PFSK-1 (cell line): Measurements from ENCODE around the gene KRT27.

Source experiments
- SIN3A ChIP-seq: IDR thresholded peaks from 2 replicates; pipeline ENCODE4 v1.6.1; 2012; ENCODE audit warnings: mild to moderate bottlenecking, low read length, moderate library complexity, borderline replicate concordance; ENCODE audit not compliant: insufficient read depth
- TF ChIP-seq, protein P1 (sequence below), 2 experiments: IDR thresholded peaks; 2 replicates each; pipeline versions ENCODE4 v1.6.1 to v1.8.0; 2011 to 2012; ENCODE audit warnings: low read depth in 2 of 2, low read length in 2 of 2, control low read depth in 1 of 2, inconsistent platforms in 1 of 2, mild to moderate bottlenecking in 1 of 2, moderate library complexity in 1 of 2; ENCODE audit not compliant: insufficient read depth in 1 of 2

GRCh38 chr17:40799859-40800258 is 17.5 kb upstream of the KRT27 start, which contains the start of gene KRT28:
- no peak for TF ChIP-seq SIN3A
- TF ChIP-seq, protein P1, sequence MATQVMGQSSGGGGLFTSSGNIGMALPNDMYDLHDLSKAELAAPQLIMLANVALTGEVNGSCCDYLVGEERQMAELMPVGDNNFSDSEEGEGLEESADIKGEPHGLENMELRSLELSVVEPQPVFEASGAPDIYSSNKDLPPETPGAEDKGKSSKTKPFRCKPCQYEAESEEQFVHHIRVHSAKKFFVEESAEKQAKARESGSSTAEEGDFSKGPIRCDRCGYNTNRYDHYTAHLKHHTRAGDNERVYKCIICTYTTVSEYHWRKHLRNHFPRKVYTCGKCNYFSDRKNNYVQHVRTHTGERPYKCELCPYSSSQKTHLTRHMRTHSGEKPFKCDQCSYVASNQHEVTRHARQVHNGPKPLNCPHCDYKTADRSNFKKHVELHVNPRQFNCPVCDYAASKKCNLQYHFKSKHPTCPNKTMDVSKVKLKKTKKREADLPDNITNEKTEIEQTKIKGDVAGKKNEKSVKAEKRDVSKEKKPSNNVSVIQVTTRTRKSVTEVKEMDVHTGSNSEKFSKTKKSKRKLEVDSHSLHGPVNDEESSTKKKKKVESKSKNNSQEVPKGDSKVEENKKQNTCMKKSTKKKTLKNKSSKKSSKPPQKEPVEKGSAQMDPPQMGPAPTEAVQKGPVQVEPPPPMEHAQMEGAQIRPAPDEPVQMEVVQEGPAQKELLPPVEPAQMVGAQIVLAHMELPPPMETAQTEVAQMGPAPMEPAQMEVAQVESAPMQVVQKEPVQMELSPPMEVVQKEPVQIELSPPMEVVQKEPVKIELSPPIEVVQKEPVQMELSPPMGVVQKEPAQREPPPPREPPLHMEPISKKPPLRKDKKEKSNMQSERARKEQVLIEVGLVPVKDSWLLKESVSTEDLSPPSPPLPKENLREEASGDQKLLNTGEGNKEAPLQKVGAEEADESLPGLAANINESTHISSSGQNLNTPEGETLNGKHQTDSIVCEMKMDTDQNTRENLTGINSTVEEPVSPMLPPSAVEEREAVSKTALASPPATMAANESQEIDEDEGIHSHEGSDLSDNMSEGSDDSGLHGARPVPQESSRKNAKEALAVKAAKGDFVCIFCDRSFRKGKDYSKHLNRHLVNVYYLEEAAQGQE (IDR thresholded peaks at IDR 0.05; ENCODE audit: insufficient read depth in 1 of 2, low read depth in 2 of 2, low read length in 2 of 2) = no peak
